Glutamatergic neuron (in vitro differentiated cells): ENCODE measurements around the gene CPA2. TPM values are rescaled to one million over a fixed set of nuclear protein-coding genes. Genes with fewer than 3 reads are reported as not detected.
"Not testable (repeated sequence)": the region's sequence is repeated elsewhere in the genome, so short reads cannot be mapped to it uniquely, and the experiment has no call there.

ENCODE experiments used
- DNase-seq: peaks from one replicate; pipeline ENCODE4 v3.0.0; 2022
- H3K27ac Mint-ChIP-seq: one replicate; pipeline ENCODE4 v1.8.0; 2020; ENCODE audit warnings: mild to moderate bottlenecking, mixed read lengths, inconsistent platforms; ENCODE audit not compliant: unreplicated experiment
- H3K27me3 Mint-ChIP-seq: one replicate; pipeline ENCODE4 v1.8.0; 2020; ENCODE audit warnings: mild to moderate bottlenecking, moderate library complexity, mixed read lengths, inconsistent platforms; ENCODE audit not compliant: unreplicated experiment
- H3K36me3 Mint-ChIP-seq: one replicate; pipeline ENCODE4 v1.8.0; 2020; ENCODE audit warnings: mild to moderate bottlenecking, mixed read lengths, inconsistent platforms; ENCODE audit not compliant: unreplicated experiment
- H3K4me1 Mint-ChIP-seq: one replicate; pipeline ENCODE4 v1.8.0; 2020; ENCODE audit warnings: mild to moderate bottlenecking, low read depth, mixed read lengths, inconsistent platforms; ENCODE audit not compliant: unreplicated experiment
- H3K4me3 Mint-ChIP-seq: one replicate; pipeline ENCODE4 v1.8.0; 2020; ENCODE audit warnings: mild to moderate bottlenecking, mixed read lengths, inconsistent platforms; ENCODE audit not compliant: unreplicated experiment
- H3K9me3 Mint-ChIP-seq: one replicate; pipeline ENCODE4 v1.8.0; 2020; ENCODE audit warnings: mild to moderate bottlenecking, moderate library complexity, mixed read lengths, inconsistent platforms; ENCODE audit not compliant: unreplicated experiment
- CTCF ChIP-seq: fragments of 200-600 bp; sonication (generic); IDR thresholded peaks from one replicate; pipeline ENCODE4 v1.5.0; 2021; ENCODE audit not compliant: partially characterized antibody, unreplicated experiment
- total RNA-seq: library from RNA; stranded (reverse); fragmentation: NEBNext Ultra II Directional; extraction: Animal tissue kit (Norgen Biotek cat#: 25700); gene quantifications from one replicate; pipeline ENCODE4 v1.2.1, GENCODE V29; 2021; ENCODE audit not compliant: unreplicated experiment

CPA2 gene
- total RNA-seq, 1 donor from 2014 or later: not detected

GRCh38 chr7:130224210-130224609 lies 42.5 kb upstream of the CPA2 start:
- no peak for TF ChIP-seq CTCF
- Mint-ChIP-seq H3K4me3 (no peak overlapping the region), H3K9me3 (peaks cover 1% of the 10 kb centered on the region), H3K36me3 (no peaks in the 10 kb centered on the region), H3K27me3 (no peaks in the 10 kb centered on the region), H3K27ac (no peak overlapping the region), H3K4me1 (no peaks in the 10 kb centered on the region)
- no peak for DNase-seq

GRCh38 chr7:130224923-130225322 lies 41.7 kb upstream of the CPA2 start:
- H3K9me3 Mint-ChIP-seq, H3K4me1 Mint-ChIP-seq, H3K27ac Mint-ChIP-seq, H3K4me3 Mint-ChIP-seq, DNase-seq, H3K36me3 Mint-ChIP-seq, H3K27me3 Mint-ChIP-seq: not testable (repeated sequence)

- no peak for TF ChIP-seq CTCF
- no peaks in the 10 kb centered on the region for H3K4me1 Mint-ChIP-seq
- no peak for DNase-seq
- no peaks in the 10 kb centered on the region for H3K36me3 Mint-ChIP-seq
- no peak overlapping the region for H3K4me3 Mint-ChIP-seq
- no peak overlapping the region for H3K27ac Mint-ChIP-seq
- no peaks in the 10 kb centered on the region for H3K27me3 Mint-ChIP-seq
- peaks cover 1% of the 10 kb centered on the region for H3K9me3 Mint-ChIP-seq
Observed at GRCh38 chr7:130226333-130226732, 40.3 kb upstream of the CPA2 start.

- TF ChIP-seq CTCF: no peak
- Mint-ChIP-seq H3K4me3 (no peak overlapping the region), H3K9me3 (peaks cover 1% of the 10 kb centered on the region), H3K4me1 (no peaks in the 10 kb centered on the region), H3K27me3 (no peaks in the 10 kb centered on the region), H3K27ac (no peak overlapping the region), H3K36me3 (no peaks in the 10 kb centered on the region)
- DNase-seq: no peak
Observed at GRCh38 chr7:130227883-130228575, 38.6 kb upstream of the CPA2 start.

- H3K9me3 Mint-ChIP-seq: peaks cover under 1% of the 10 kb centered on the region
- no peaks in the 10 kb centered on the region for H3K27me3 Mint-ChIP-seq
- no peak for TF ChIP-seq CTCF
- DNase-seq: no peak
- H3K36me3 Mint-ChIP-seq: no peaks in the 10 kb centered on the region
- no peak overlapping the region for H3K4me3 Mint-ChIP-seq
- H3K4me1 Mint-ChIP-seq: no peaks in the 10 kb centered on the region
- H3K27ac Mint-ChIP-seq: no peak overlapping the region
Observed at GRCh38 chr7:130228840-130229502, 37.7 kb upstream of the CPA2 start.

- not testable (repeated sequence) for H3K4me1 Mint-ChIP-seq, H3K27me3 Mint-ChIP-seq, H3K4me3 Mint-ChIP-seq, H3K9me3 Mint-ChIP-seq, H3K27ac Mint-ChIP-seq, DNase-seq, H3K36me3 Mint-ChIP-seq
Observed at GRCh38 chr7:130229981-130230380, 36.7 kb upstream of the CPA2 start.
